ENCODE data around the gene TNFSF11.

Gene TNFSF11

GRCh38 chr13:42611086-42611779, 37.3 kb downstream of the TNFSF11 start:
- DNase-seq (ENCODE audit: low read depth), result no peak

GRCh38 chr13:42612021-42612765, 38.2 kb downstream of the TNFSF11 start:
- DNase-seq (ENCODE audit: low read depth), result no peak

- no peak for DNase-seq (ENCODE audit: low read depth)
These were observed 40.6 kb downstream of the TNFSF11 start for GRCh38 chr13:42614436-42615035.

- no peak for DNase-seq (ENCODE audit: low read depth)
These were observed 41.7 kb downstream of the TNFSF11 start for GRCh38 chr13:42615691-42616090.

- DNase-seq (ENCODE audit: low read depth), result no peak
These were observed 43.3 kb downstream of the TNFSF11 start for GRCh38 chr13:42617221-42617620.

GRCh38 chr13:42623916-42624315, 50.0 kb downstream of the TNFSF11 start:
- no peak for DNase-seq (ENCODE audit: low read depth)

GRCh38 chr13:42625611-42626010, 51.7 kb downstream of the TNFSF11 start:
- no peak for DNase-seq (ENCODE audit: low read depth)

GRCh38 chr13:42626176-42626860, 52.4 kb downstream of the TNFSF11 start:
- no peak for DNase-seq (ENCODE audit: low read depth)

- no peak for DNase-seq (ENCODE audit: low read depth)
These were observed 54.7 kb downstream of the TNFSF11 start for GRCh38 chr13:42628666-42629065.

GRCh38 chr13:42631181-42631580, 57.2 kb downstream of the TNFSF11 start:
- no peak for DNase-seq (ENCODE audit: low read depth)

- no peak for DNase-seq (ENCODE audit: low read depth)
These were observed 59.5 kb downstream of the TNFSF11 start for GRCh38 chr13:42633495-42633894.

- DNase-seq (ENCODE audit: low read depth), result no peak
These were observed 64.1 kb downstream of the TNFSF11 start for GRCh38 chr13:42638101-42638500.

- DNase-seq (ENCODE audit: low read depth), result no peak
These were observed 64.9 kb downstream of the TNFSF11 start for GRCh38 chr13:42638886-42639285.

- DNase-seq (ENCODE audit: low read depth), result no peak
These were observed 69.1 kb downstream of the TNFSF11 start for GRCh38 chr13:42643076-42643475.

- DNase-seq (ENCODE audit: low read depth), result no peak
These were observed 70.9 kb downstream of the TNFSF11 start for GRCh38 chr13:42644841-42645240.

GRCh38 chr13:42645717-42646116, 71.8 kb downstream of the TNFSF11 start:
- DNase-seq (ENCODE audit: low read depth), result no peak

GRCh38 chr13:42649141-42649540, 75.2 kb downstream of the TNFSF11 start:
- no peak for DNase-seq (ENCODE audit: low read depth)

GRCh38 chr13:42649831-42650230, 75.9 kb downstream of the TNFSF11 start:
- no peak for DNase-seq (ENCODE audit: low read depth)

- no peak for DNase-seq (ENCODE audit: low read depth)
These were observed 76.6 kb downstream of the TNFSF11 start for GRCh38 chr13:42650506-42650905.

GRCh38 chr13:42651936-42652641, 78.1 kb downstream of the TNFSF11 start:
- DNase-seq (ENCODE audit: low read depth), result no peak

GRCh38 chr13:42652642-42653415, 78.9 kb downstream of the TNFSF11 start:
- no peak for DNase-seq (ENCODE audit: low read depth)
